Measurements from ENCODE around the gene PPP1R26.
"Not testable (repeated sequence)": the region's sequence is repeated elsewhere in the genome, so short reads cannot be mapped to it uniquely, and the experiment has no call there.

Gene PPP1R26

GRCh38 chr9:135522931-135523330, 43.3 kb downstream of the PPP1R26 start:
- no peak for DNase-seq (ENCODE audit: low read depth in 2 of 2)

- DNase-seq (ENCODE audit: low read depth in 2 of 2) = no peak
Observed at GRCh38 chr9:135523521-135524129, 44.0 kb downstream of the PPP1R26 start.

- no peak for DNase-seq (ENCODE audit: low read depth in 2 of 2)
Observed at GRCh38 chr9:135524130-135524861, 44.7 kb downstream of the PPP1R26 start.

- DNase-seq (ENCODE audit: low read depth in 2 of 2) = no peak
Observed at GRCh38 chr9:135525241-135526088, 45.9 kb downstream of the PPP1R26 start.

GRCh38 chr9:135526089-135526729, 46.6 kb downstream of the PPP1R26 start:
- DNase-seq (ENCODE audit: low read depth in 2 of 2) = no peak

- DNase-seq (ENCODE audit: low read depth in 2 of 2) = no peak
Observed at GRCh38 chr9:135526730-135527571, 47.4 kb downstream of the PPP1R26 start.

- not testable (repeated sequence) for DNase-seq (ENCODE audit: low read depth in 2 of 2)
Observed at GRCh38 chr9:135528842-135529435, 49.4 kb downstream of the PPP1R26 start.

- no peak for DNase-seq (ENCODE audit: low read depth in 2 of 2)
Observed at GRCh38 chr9:135530146-135530545, 50.6 kb downstream of the PPP1R26 start.

- no peak for DNase-seq (ENCODE audit: low read depth in 2 of 2)
Observed at GRCh38 chr9:135531096-135531495, 51.5 kb downstream of the PPP1R26 start.

- DNase-seq (ENCODE audit: low read depth in 2 of 2) = no peak
Observed at GRCh38 chr9:135533113-135533512, 53.5 kb downstream of the PPP1R26 start.

- DNase-seq (ENCODE audit: low read depth in 2 of 2) = no peak
Observed at GRCh38 chr9:135533674-135534073, 54.1 kb downstream of the PPP1R26 start.

GRCh38 chr9:135534192-135534711, 54.7 kb downstream of the PPP1R26 start:
- DNase-seq (ENCODE audit: low read depth in 2 of 2) = not testable (repeated sequence)

- not testable (repeated sequence) for DNase-seq (ENCODE audit: low read depth in 2 of 2)
Observed at GRCh38 chr9:135534826-135535225, 55.2 kb downstream of the PPP1R26 start.

GRCh38 chr9:135535631-135536030, 56.0 kb downstream of the PPP1R26 start:
- DNase-seq (ENCODE audit: low read depth in 2 of 2) = not testable (repeated sequence)

- no peak for DNase-seq (ENCODE audit: low read depth in 2 of 2)
Observed at GRCh38 chr9:135536216-135536615, 56.6 kb downstream of the PPP1R26 start.
